ENCODE results near the gene CABLES2.

DNA sequence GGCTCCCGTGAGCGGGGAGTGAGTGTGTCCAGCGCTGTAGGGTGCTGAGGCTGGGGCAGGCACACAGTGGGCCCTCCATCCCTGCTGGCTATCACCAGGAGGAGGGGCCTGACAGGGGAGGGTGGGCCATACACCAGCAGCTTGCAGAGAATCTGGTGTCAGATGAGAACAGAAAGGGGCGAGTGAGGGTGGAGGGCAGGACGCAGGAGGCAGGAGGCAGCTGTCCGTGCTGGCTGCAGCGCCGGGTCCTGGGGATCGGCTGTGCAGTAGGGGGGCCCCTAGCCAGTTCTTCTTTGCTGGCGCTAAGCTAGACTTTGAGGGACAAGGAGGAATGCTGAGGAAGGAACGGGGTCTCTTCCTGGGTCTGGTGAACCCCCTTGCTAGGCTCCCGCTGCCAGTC is 1.6 kb upstream of the CABLES2 start:
- TF ChIP-seq, protein P1, sequence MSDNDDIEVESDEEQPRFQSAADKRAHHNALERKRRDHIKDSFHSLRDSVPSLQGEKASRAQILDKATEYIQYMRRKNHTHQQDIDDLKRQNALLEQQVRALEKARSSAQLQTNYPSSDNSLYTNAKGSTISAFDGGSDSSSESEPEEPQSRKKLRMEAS (IDR thresholded peaks at IDR 0.05; ENCODE audit: low read depth, low read length): no peak
- TF ChIP-seq NFYB (IDR thresholded peaks at IDR 0.05; ENCODE audit: insufficient read depth, low read depth, low read length): no peak
